NCI-H128 (cell line): ENCODE results near the gene OVAAL.

Experiments
- DNase-seq: peaks from one replicate; lab custom pipeline; 2025; ENCODE audit not compliant: unreplicated experiment; lab: John Stamatoyannopoulos, UW

OVAAL gene

GRCh38 chr1:180571060-180571831 lies 12.5 kb downstream of the OVAAL start:
- DNase-seq, result no peak

GRCh38 chr1:180571832-180572636 lies 13.3 kb downstream of the OVAAL start:
- DNase-seq, result no peak

DNA sequence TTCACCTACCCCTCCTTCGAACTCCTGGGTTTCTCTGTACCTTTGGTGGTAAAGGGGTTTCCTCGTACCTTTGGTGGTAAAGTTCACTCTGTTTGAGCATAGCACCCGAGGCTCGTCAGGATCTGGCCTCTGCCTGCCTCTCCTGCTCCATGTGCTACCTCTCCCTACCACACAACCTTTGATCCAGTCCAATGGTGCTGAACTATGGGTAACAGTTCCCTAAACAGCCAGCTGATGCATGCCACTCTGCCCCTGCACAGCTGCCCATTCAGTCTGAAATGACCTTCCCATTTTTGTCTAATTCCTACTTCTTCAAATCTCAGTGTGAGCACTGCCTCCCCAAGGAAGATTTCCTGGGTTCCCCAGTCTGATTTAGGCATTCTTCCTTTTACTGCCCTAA lies 14.0 kb downstream of the OVAAL start:
- no peak for DNase-seq

GRCh38 chr1:180574031-180574713 lies 15.4 kb downstream of the OVAAL start:
- no peak for DNase-seq

DNA sequence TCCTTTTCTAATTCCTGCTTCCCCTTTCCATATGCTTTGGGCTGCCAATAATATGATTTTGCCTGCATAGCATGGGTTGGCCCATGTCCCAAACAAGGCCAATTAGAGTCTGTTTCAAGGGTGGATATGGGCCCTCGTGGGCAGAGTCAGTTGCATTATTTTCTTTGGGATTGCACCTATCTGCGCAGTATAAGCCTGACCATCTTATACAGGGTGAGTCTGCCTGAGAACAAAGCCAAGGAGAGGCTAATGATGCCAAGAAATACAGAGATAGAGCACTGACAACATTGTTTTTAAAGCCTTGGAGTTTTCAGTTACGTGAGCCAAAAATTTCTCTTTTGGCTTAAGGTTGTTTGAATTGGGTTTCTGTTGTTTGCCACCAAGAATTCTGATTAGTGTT lies 18.6 kb downstream of the OVAAL start:
- no peak for DNase-seq

DNA sequence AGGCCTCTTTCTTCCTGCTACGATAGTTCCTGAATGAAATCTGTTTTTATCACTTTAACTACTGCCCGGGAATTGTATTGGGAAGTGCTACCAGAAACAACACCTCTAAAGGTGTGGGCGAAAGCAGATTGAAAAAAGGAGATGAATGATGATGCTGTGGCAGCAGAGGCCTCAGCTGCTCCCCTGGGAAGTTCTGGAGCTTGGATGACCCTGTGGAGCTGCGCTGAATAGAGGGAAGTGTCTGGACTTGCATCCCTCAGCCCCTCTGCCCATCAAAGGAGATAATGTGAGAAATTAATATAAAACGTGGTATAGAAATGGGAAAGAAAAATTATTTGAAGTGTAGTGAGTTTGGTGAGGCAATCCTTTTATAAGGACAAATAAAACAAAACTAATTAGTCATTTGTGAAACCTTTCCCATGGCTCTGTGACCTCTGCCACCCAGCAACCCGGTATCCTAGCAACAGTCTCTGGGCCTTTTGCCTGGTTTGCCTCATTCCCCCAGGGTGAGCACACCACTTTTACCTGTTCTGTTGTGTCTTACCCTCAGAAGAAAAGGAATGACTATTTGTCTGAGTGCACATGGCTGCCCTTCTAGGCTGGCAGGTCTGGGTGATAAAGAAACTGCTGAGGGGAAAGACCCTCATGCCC lies 21.3 kb downstream of the OVAAL start:
- no peak for DNase-seq

- DNase-seq, result no peak
Measured at GRCh38 chr1:180581635-180582039, 22.9 kb downstream of the OVAAL start.

- DNase-seq, result no peak
Measured at GRCh38 chr1:180584869-180585268, 26.1 kb downstream of the OVAAL start.

- DNase-seq, result no peak
Measured at GRCh38 chr1:180585994-180586359, 27.2 kb downstream of the OVAAL start.

GRCh38 chr1:180586671-180587155 lies 27.9 kb downstream of the OVAAL start:
- peak; percentile 96 for DNase-seq

DNA sequence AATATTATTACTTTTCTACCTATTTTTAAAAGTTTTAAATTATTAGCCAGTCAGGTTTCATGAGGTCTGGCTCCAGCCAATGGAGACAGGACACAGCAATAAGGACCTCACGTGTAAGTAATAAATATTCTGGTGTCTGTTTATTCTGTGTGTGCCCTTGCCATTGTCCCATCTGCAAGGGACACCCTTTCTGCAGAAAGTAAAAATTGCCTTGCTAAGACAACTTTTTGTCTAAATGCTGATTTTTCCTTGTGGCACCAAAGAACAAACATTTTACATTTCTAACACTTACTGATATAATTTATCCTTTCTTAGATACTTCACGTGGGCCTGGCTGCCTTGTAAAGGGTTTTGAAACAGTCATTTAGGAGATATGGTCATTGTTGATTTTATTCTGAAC lies 29.4 kb downstream of the OVAAL start:
- DNase-seq, result no peak

- no peak for DNase-seq
Measured at GRCh38 chr1:180590889-180591288, 32.1 kb downstream of the OVAAL start.

DNA sequence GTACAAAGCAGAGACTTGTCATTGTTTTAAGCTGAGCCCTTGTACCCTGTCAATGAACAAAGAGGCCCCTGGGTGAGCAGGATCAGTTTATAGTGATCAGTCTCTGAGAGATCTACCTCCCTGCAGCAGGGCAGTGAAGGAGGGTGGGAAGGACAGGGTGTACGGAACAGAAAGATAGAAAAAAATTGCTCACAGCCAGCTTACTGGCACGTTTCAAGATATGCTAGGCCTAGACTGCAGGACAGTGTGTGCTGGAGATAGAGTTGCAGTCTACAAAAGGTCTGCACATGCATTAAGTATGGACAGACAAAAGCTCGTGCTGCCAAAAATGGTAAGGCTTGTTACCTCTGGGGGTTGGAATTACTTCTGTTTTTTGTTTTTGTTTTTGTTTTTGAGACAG lies 34.6 kb downstream of the OVAAL start:
- DNase-seq, result no peak

DNA sequence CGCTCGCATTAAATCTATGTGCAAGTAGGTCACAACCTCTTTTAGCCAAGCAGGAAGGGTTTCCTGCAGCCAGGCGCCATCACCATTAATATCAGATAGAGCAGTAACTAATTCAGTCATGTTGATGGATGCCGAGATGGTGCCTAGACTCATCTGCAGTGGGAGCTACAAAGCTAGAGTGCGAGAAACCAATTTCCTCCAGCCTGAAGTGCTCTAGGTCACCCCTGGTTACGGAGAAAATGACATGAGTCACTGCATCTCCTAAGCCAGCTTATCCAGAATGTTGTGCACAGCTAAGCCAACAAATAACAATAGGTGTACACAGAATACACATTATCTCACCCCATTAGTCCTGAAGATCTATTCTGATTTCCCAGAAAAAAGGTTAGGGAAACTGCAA lies 36.0 kb downstream of the OVAAL start:
- peak; percentile 65 for DNase-seq

DNA sequence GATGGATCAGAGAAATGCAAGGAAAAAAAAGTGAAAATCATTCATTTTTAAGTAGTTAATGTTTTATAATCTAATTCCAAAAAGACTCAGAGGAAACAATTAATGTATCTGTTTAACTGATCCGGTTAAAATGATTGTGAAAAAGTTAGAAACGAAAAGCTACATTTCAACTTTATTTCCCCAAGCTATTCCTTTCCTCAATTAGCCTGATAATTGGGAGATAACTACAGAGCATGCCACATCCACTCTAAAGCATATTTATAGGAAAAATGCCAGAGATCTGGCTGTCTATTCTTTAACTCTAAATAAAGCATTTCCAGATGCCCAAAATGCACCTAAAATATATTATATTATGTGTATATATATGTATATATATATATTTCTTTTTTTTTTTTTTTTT lies 37.2 kb downstream of the OVAAL start:
- DNase-seq, result no peak

DNA sequence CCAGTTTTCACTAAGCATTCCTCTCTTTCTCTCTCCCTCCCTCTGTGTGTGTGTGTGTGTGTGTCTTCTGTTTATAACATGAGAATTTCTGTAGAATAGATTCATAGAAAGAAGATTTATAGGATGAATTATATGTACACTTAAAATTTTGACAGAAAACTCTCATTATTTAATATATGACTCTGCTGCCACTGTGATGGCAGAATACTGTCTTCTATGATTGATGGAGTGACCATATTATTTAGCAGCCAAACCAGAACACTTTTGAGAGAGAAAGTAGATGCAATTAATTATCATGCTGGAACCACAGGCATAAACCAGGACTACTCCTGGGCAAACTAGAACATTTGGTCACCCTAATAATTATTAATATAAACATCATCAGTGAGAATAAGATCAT lies 38.8 kb downstream of the OVAAL start:
- DNase-seq, result no peak

DNA sequence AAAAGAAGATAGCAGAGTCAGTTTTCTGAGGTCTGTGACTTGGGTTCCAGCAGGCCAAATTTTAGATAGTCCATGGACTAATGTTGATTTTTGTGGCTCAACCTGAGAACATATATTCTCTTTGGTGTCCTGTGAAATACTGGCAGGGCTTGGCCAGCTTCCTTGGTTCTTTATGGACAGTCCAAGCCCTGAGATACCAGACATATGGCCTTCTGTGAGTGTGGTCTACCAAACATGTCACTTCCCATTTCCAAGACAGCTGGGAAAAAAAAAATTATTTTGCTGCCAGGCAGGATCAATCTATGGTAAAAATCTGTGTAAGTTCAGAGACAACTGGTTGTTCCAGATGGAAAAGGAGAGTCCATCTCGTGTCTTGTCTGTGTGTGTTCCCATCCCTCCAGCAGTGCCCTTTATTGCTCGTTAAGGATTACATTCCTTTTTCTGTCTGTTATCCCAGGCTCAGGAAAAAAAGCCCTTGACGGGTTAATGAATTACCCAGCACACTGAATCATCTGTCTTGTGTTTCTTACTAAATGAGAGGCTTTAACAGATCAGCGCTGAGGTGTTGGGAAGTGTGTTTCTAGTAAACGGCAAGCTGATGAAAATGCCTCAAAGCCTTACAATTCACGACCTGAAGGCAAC lies 39.7 kb downstream of the OVAAL start:
- no peak for DNase-seq

DNA sequence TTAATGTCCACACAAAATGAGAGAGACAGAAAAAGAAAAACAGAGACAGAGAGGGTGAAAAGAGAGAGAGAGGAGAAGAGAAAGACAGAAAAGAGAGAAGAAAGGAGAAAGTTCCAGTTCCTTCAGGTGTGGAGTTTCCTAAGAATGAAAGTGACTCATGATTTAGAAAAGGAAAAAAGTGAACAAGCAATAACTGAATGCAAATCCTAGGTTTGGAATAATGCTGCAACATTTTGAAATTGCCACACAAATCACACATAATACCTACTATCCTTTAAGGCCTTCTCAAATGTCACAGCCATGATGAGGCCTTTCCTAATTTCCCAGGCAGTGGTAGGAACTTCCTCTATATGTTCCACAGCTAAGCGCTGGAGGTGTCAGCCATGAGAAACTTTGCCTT lies 41.6 kb downstream of the OVAAL start:
- no peak for DNase-seq

- DNase-seq, result no peak
Measured at GRCh38 chr1:180601512-180601911, 42.7 kb downstream of the OVAAL start.

GRCh38 chr1:180603223-180603849 lies 44.6 kb downstream of the OVAAL start:
- no peak for DNase-seq
